Measurements from ENCODE around the gene ZBTB24. TPM values are rescaled to one million over a fixed set of nuclear protein-coding genes. Genes with fewer than 3 reads are reported as not detected.
A peak's percentile ranks its signal among the peaks of the same experiment; 100 is the strongest.

Gene ZBTB24
- total and polyA plus RNA-seq, 8 donors = 1.4 to 9.3 (median 2.9) TPM

DNA sequence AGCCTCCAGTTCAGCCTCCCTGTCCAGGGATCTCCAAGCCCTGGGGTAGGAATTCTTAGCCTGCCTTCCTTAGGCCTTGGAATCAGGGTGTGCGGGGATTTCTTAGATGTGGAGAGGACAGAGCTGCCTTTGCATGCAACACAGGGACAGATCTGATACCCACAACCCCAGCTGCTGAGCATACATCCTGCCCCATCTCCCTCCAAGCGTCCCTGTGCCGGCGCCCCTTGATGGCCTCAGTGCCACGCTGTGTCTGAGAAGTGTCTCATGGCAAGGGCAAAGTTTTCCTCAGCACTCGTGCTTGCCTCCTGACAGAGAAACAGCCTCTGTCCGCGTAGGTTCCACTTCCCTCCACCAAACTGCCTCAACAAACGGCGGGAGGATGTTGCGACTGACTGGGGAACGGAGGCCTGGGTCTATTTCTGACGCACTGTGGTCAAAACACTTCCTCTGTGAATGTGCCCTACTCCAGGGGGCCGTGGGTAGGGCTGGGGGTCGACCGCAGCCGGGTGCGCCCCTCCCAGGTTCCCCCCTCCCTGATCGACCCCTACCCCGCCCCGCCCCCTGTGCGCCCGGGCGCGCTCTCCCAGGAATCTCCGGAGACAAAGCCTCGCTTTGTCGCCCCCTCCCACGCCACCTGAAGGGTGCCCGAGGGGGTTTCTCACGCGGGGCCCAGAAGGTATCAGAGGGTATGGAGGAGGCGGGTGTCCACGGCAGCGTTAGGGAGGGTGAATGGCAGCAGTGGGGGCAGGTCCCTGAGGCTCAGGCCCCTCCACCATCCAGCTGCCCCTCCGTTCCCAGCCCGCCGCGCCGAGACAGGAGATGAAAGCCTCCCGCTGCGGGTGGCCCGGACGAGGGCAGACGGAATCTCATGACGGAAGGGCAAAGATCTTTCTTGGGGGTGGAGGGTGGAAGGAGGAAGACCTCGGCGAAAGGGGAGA lies 28.3 kb downstream of the ZBTB24 start:
- no peaks in the 10 kb centered on the region for H3K9me3 ChIP-seq
- peak; percentile 58 to 82 for DNase-seq
- 6 to 12% (median 9%) methylated on average over 39 to 48 of the region's 48 CpGs for WGBS, 5 donors
- peak overlapping the region; percentile 82 to 89 (median 86) for H3K27ac ChIP-seq
- H3K27me3 ChIP-seq = no peaks in the 10 kb centered on the region
- intact Hi-C loops (cut with DNase I; ENCODE audit: low total_unique reads) = no loop called here
- peaks cover 10 to 23% (median 16%) of the 10 kb centered on the region in 4 donors for H3K36me3 ChIP-seq
- H3K4me3 ChIP-seq = peak overlapping the region; percentile 65 to 71 (median 66)
- peaks cover 30 to 65% (median 37%) of the 10 kb centered on the region in 4 donors for H3K4me1 ChIP-seq
- TF ChIP-seq POLR2A (IDR thresholded peaks at IDR 0.05) (no peak), POLR2AphosphoS5 (IDR thresholded peaks at IDR 0.05) (peak in 2 of 3 donors; percentile 34 to 62)

DNA sequence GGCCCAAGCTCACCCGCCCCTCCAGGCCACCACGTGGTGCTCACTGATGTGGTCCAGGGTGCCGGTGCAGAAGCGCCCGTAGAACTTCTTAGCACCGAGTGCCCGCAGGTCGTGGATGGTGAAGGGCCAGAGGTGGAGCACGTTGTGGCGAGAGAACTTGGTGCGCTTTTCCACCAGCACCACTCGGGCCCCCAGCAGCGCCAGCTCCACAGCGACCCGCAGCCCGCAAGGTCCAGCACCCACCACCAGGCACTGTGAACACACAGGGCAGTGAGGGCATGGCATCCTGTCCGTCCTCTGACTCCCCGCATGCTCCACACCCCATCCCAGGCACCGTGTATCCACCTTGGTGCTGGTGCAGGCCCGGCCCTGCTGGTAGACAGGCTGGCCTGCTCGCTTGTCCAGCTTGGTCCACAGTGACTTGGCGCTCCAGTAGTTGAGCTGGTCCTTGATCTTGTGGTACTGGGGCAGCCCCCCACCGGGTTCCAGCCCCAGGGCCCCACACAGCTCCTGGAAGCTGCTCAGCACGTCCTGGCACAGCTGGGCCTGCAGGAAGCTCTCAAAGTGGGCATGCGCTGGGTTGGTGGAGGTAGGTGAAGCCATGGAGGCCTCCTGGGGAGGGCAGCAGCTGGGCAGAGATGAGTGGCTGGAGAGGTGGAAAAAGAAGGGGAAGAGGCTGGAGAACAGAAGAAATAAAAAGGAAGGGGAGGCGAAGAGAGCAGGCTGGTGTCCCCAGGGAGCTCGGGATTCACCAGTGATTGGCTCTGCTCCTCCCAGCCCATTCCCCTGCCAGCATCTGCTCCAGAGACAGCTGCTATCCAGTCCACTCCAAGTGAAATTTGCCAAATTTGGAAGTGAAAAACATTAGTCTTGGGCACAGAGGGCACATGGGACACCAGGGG lies 29.2 kb downstream of the ZBTB24 start:
- H3K9me3 ChIP-seq = no peaks in the 10 kb centered on the region
- 87 to 94% (median 92%) methylated on average over 14 to 27 of the region's 27 CpGs for WGBS, 5 donors
- peak in 1 of 2 donors; percentile 66 for DNase-seq
- H3K36me3 ChIP-seq = peaks cover 10 to 24% (median 16%) of the 10 kb centered on the region in 4 donors
- TF ChIP-seq EP300 (IDR thresholded peaks at IDR 0.05) (no peak), CTCF (IDR thresholded peaks at IDR 0.05) (no peak), POLR2A (IDR thresholded peaks at IDR 0.05) (no peak)
- H3K27ac ChIP-seq = peak overlapping the region in 4 of 5 donors; percentile 85 to 89 (median 87)
- no peaks in the 10 kb centered on the region for H3K27me3 ChIP-seq
- intact Hi-C loops (cut with DNase I; ENCODE audit: low total_unique reads) = no loop called here
- peaks cover 30 to 57% (median 37%) of the 10 kb centered on the region in 4 donors for H3K4me1 ChIP-seq
- peak overlapping the region in 3 of 4 donors; percentile 65 to 71 (median 65) for H3K4me3 ChIP-seq

DNA sequence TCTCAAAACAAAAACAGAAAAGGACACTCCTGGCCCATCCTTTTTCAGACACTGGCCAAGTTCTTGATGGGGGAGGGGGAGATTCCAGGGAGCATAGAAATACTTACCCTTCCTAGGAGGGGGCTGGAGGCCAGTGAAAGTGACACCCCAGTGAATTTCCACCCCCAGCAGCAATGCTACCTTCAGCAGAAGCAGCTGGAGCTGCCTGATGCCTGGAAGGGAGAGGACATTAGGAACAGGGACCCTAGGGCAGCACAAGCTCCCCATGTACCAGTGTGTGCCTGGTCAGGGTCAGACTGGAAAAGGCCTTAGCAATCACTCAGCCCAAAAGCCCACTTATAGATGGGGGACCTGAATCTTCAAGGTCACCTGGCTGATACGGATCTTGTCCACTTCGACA lies 29.9 kb downstream of the ZBTB24 start:
- Histone ChIP-seq H3K27me3 (no peaks in the 10 kb centered on the region), H3K27ac (no peak overlapping the region), H3K4me3 (no peak overlapping the region), H3K36me3 (peaks cover 10 to 31% (median 16%) of the 10 kb centered on the region in 4 donors), H3K9me3 (no peaks in the 10 kb centered on the region), H3K4me1 (peaks cover 30 to 51% (median 34%) of the 10 kb centered on the region in 4 donors)
- TF ChIP-seq EP300 (IDR thresholded peaks at IDR 0.05) (no peak), POLR2A (IDR thresholded peaks at IDR 0.05) (no peak), CTCF (IDR thresholded peaks at IDR 0.05) (no peak), POLR2AphosphoS5 (IDR thresholded peaks at IDR 0.05) (no peak)
- intact Hi-C loops (cut with DNase I; ENCODE audit: low total_unique reads) = no loop called here
- DNase-seq = no peak
- WGBS, 5 donors = 86 to 96% (median 90%) methylated on average over 2 of the region's 2 CpGs

DNA sequence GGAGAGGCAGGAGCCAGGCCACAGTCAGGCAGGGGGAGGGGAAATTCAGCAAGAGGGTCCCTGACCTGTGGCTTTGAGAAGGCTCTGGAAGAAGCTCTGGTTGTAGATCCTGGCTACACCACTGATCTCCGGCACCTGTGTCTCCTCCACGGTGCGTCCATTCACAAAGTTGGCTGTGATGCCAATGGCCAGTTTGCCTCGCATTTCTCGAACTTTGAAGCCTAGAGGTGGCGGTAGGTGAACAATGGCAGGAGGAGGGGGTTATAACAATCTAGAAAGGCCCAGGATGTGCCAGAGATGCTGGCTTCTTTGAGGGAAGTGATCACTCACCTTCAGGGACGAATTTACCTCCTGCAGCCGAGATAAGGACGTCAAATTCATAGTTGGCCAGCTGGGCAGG lies 30.8 kb downstream of the ZBTB24 start:
- Histone ChIP-seq H3K27me3 (no peaks in the 10 kb centered on the region), H3K4me1 (peaks cover 24 to 41% (median 29%) of the 10 kb centered on the region in 4 donors), H3K4me3 (no peak overlapping the region), H3K36me3 (peaks cover 11 to 38% (median 18%) of the 10 kb centered on the region in 4 donors), H3K9me3 (no peaks in the 10 kb centered on the region), H3K27ac (no peak overlapping the region)
- intact Hi-C loops (cut with DNase I; ENCODE audit: low total_unique reads) = no loop called here
- no peak for DNase-seq
- no peak for TF ChIP-seq POLR2AphosphoS5 (IDR thresholded peaks at IDR 0.05)
- no peak for TF ChIP-seq POLR2A (IDR thresholded peaks at IDR 0.05)
- TF ChIP-seq EP300 (IDR thresholded peaks at IDR 0.05) = no peak
- no peak for TF ChIP-seq CTCF (IDR thresholded peaks at IDR 0.05)
- WGBS, 5 donors = 79 to 93% (median 81%) methylated on average over 9 of the region's 9 CpGs
